GM19023 (cell line): ENCODE results near the gene MAGI2.
"Not testable (repeated sequence)": the region's sequence is repeated elsewhere in the genome, so short reads cannot be mapped to it uniquely, and the experiment has no call there.

ENCODE experiments used
- ATAC-seq: cut with Tn5 transposase; IDR thresholded peaks from one replicate; pipeline ENCODE4 v1.9.1; 2021; ENCODE audit warnings: mild to moderate bottlenecking, moderate library complexity; ENCODE audit not compliant: unreplicated experiment

MAGI2 gene

DNA sequence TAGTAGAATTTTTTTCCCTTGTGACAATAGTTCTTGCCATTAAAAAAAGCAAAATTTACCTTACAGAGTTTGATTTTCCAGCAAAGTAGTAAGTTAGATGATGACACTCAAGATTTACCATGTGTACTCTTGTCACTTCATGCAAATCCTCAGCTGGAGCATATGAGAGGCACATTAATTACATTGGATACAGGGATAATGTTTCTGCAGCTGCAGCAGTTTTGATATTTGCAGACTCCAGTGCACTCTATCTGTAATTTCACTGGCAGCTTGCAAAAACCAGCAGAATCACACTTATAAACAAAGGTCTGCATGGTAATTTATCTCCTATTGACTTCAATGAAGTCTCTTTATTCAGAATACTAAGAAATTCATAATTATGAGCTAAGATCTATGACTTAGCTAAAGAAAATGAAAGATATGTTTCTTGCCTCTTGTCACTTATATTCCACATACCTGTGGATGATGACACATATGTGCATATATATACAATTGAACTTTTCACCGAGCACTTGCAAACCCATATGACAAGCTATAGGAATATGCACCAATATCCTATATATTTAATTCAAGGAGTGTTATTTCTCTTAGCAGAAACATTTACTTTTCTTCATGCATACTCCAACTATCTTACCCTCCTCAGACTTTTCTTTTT is 1124.3 kb downstream of the MAGI2 start:
- ATAC-seq = no peak

DNA sequence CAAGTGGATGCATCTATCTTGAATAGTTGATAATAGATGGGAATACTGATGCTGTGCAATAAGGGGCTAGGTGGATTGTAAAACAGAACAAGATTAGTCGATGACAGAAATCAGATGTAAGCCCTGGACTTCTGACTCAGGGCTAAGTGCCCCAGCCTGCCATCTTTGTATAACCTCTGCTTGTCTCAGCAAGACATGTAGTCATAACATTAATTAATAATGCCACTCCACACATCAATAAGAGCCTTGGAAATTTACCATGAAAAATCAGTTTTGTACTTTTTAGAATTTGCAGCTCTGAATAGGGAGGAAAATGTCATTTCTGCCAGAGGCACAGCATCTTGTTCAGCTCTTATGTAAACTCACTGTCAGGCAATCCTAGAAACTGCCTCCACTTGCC is 1125.7 kb downstream of the MAGI2 start:
- ATAC-seq = no peak

- no peak for ATAC-seq
Observed at GRCh38 chr7:78326876-78327275, 1126.6 kb downstream of the MAGI2 start.

DNA sequence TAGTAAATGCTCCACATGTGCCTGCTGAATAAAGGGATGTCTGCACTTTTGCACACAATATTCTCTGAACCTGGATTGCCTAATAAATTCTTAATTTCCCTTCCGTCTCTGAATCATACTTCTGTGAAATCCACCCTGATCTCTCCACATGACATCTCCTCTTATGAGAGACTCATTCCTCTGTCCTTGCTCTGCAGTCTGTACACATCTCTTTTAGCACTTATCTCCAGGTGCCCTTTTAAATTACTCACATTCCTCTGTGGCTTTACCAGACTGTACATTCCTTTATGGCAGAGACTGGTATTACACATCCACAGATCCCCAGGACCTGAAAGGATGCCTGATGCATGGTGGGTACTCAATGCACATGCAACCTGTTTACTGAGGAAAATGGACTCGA is 1127.3 kb downstream of the MAGI2 start:
- no peak for ATAC-seq

DNA sequence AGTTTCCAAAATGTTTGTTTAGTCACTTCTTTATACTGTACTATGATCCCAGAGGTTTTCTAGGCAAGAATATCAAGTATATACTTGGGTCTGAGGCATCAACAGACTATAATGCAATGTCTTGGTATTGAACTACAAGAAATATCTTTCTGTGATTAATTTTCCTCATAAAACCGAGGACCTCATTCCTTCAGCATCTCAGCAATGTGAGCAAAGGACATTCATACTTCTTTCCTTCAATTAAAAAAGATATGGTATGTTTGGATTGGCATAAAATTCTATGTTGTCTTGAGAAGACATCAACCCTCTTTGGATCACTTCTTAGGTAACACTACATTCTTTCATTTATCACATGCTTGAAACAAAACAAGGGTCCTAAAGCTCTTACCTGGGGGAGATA is 1130.3 kb downstream of the MAGI2 start:
- no peak for ATAC-seq

- ATAC-seq = not testable (repeated sequence)
Observed at GRCh38 chr7:78322231-78322630, 1131.2 kb downstream of the MAGI2 start.

DNA sequence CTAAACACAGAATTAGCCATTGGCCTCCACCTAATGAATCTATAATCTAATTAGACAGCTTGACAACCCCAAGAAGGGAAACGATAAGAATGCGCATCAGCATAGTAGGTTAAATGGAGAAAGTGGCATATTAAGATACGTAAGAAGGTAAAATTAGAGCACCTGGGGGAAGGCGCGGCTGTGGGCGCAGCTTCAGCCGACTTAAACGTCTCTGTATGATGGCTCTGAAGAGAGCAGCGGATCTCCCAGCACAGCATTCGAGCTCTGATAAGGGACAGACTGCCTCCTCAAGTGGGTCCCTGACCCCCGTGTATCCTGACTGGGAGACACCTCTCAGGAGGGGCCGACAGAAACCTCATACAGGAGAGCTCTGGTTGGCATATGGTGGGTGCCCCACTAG is 1136.1 kb downstream of the MAGI2 start:
- ATAC-seq = no peak

DNA sequence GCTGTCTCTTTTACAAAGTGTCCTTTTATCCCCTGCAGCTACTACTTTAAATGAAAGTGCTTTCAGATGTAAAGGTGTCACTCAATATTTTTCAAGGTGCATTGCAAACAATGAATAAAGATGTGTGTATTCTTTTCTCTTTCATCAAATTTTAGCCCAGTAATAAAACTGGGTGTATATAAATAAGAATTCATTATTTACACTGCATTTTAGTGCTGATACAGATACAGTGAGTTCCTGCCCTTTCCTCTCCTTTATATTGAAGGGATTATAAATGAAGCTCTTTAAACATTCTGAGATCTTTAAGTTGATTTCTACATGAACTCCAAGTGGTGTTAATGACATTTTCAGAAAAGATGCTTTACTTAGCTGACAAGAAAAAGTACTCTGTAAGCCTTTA is 1137.4 kb downstream of the MAGI2 start:
- ATAC-seq = no peak

DNA sequence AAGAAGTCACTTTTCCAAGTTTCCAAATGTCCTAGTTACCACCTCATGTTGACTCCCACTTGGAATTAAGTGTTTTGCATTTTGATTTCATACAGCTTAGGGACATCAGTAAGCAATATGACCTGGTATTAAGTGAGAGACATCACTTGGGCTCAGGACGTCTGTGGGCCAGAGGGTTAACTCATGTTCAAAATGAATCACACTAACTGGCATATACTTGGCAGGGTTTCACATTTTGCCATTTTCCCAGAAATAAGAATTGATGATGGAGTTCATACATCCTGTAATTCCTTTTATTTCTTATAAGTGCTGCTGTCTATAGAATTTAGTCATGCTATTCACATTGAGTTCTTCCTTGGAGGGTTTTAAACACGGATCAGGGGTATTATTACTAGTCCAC is 1138.3 kb downstream of the MAGI2 start:
- no peak for ATAC-seq

DNA sequence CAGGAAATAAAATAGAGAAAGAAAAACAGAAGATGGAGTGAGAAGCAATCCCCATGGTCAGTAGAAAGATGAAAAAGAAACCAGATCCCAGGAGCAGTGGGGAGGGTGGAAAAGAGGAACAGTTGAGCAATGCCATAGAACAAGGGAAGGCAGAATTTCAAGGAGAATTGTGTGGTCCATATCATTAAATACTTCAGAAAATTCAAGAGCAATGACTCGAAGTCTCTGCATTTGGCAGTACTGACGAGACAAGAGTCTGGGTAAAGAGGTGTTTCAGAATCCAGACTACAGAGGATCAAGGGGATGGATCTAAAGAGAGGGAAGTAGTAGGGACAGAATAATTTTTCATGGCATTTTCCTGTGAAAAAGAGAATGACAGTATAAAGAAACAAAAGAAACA is 1142.3 kb downstream of the MAGI2 start:
- no peak for ATAC-seq

- ATAC-seq = no peak
Observed at GRCh38 chr7:78307892-78308291, 1145.6 kb downstream of the MAGI2 start.

- no peak for ATAC-seq
Observed at GRCh38 chr7:78306634-78307033, 1146.8 kb downstream of the MAGI2 start.

DNA sequence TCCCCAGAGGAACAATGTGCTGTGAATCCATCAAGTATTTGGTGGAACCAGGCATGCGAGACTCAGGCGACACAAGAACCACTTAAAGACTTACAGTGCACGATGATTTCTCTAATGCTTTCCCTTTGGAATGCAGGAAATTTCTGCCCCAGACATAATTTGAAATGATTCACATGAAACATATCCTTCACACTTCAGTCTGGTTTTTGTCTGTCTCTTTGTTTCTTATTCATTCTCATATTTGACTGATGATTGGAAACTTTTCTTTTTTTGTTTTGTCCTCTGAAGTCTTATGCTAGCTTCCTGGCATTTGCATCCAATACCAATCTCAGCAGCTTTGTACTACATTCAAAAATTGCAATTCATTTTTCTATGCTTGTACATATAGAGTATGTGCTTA is 1152.1 kb downstream of the MAGI2 start:
- no peak for ATAC-seq

- no peak for ATAC-seq
Observed at GRCh38 chr7:78299088-78299487, 1154.4 kb downstream of the MAGI2 start.

DNA sequence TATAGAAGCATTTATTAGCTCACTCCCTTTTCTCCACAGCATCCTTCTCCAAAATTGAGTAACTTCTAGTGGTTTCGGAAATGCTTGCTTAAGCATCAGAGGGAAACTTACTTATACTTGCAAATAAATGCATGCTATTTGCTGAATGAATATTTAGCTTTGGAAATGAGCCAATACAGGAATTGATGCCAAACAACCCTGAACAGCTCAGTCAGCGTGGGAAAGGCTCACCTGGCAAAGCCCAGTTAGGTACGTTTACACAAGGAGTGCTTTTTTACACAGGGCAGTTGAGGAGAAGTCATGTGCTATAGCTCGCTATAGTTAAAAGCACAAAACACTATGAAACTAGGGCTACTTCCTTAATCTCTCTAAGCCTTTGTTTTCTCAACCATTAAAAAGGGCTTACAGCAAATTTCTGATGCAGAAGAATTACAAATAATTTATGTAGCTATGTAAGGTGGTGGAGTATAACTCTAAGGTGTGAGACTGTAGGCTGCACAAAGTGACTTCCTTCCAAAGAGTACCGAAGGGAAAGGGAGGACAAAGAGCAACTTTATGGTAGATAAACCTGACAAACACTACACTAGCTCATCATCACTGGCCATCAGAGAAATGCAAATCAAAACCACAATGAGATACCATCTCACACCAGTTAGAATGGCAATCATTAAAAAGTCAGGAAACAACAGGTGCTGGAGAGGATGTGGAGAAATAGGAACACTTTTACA is 1156.7 kb downstream of the MAGI2 start:
- ATAC-seq = no peak

GRCh38 chr7:78296046-78296597 is 1157.3 kb downstream of the MAGI2 start:
- no peak for ATAC-seq

DNA sequence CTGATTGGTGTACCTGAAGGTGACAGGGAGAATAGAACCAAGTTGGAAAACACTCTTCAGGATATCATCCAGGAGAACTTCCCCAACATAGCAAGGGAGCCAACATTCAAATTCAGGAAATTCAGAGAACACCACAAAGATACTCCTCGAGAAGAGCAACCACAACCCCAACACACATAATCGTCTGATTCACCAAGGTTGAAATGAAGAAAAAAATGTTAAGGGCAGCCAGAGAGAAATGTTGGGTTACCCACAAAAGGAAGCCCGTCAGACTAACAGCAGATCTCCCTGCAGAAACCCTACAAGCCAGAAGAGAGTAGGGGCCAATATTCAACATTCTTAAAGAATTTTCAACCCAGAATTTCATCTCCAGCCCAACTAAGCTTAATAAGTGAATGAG is 1164.0 kb downstream of the MAGI2 start:
- not testable (repeated sequence) for ATAC-seq

- ATAC-seq = no peak
Observed at GRCh38 chr7:78284945-78285344, 1168.5 kb downstream of the MAGI2 start.

DNA sequence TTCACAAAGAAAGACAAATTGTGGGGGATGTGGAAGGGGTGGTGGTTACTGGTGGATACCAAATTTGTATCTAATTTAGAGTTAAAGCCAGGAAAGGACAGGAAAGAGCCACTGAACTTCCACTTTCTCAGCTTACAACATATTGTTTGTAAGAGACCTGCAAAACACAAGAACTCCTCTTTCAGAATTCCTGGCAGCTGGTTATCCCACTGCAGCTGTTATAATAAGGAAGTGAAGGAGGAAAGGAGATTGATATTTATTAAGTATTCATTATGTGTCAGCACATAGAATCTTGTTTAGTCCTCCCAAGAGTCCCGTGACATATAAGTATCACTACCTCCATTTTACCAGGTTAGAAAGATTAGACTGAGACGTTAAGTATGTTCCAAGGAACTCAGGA is 1173.2 kb downstream of the MAGI2 start:
- ATAC-seq = no peak

GRCh38 chr7:78279457-78279856 is 1174.0 kb downstream of the MAGI2 start:
- no peak for ATAC-seq

DNA sequence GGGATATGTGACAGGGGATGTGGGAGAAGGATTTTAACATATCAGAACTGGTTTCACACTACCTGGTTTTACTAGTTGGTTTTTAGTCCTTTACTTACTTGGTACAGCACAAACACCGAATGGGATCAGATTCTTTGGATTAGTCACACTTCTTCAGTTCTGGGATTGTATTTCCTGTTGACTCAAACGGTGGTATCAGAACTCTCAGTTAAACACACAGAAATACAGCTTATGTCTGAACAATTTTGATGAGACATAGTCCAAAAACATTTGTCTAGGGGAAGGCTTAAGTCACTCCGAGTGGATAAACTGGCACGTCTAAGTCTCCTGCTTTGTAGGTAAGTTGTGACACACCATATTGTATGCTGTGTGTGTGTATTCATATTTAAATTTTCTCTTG is 1174.4 kb downstream of the MAGI2 start:
- ATAC-seq = no peak

DNA sequence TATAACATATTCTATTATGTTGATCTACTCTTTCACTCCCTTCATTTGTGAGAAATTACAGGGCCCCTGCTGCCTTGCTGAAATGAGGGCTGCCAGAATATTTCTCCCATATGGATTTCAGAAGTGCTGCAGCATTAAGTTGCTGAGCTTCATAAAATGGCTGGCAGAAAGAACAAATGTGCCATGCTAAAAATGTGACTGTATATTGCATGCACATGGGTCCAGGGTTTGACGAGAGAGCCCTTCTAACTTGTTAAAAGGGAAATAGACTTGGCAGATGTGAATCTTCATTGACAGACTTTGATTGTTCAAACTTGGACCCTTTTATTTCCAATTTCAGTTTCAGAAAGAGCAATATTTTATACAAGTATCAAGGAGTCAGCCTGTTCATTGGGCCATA is 1186.3 kb downstream of the MAGI2 start:
- ATAC-seq = no peak
